GM12874 (cell line): ENCODE measurements around the gene RUNX2.

Source experiments
- CTCF ChIP-seq: IDR thresholded peaks from 2 replicates; pipeline ENCODE4 v1.5.1; 2011; ENCODE audit warnings: low read depth, mild to moderate bottlenecking, control low read depth, low read length, moderate library complexity; ENCODE audit not compliant: insufficient read depth

RUNX2 gene

GRCh38 chr6:45614488-45615285 is 286.6 kb downstream of the RUNX2 start:
- TF ChIP-seq CTCF, result no peak

GRCh38 chr6:45616209-45616608 is 288.1 kb downstream of the RUNX2 start:
- TF ChIP-seq CTCF, result no peak

- no peak for TF ChIP-seq CTCF
These were observed 289.3 kb downstream of the RUNX2 start for GRCh38 chr6:45617441-45617840.

GRCh38 chr6:45618259-45618658 is 290.1 kb downstream of the RUNX2 start:
- no peak for TF ChIP-seq CTCF

- no peak for TF ChIP-seq CTCF
These were observed 291.2 kb downstream of the RUNX2 start for GRCh38 chr6:45619211-45619760.

- TF ChIP-seq CTCF, result no peak
These were observed 291.9 kb downstream of the RUNX2 start for GRCh38 chr6:45619994-45620471.

GRCh38 chr6:45624228-45624627 is 296.1 kb downstream of the RUNX2 start:
- TF ChIP-seq CTCF, result no peak
